Kidney (tissue), 14 donors: ENCODE results near the gene PPP1CA. TPM values are rescaled to one million over a fixed set of nuclear protein-coding genes. Genes with fewer than 3 reads are reported as not detected.
"Not testable (repeated sequence)": the region's sequence is repeated elsewhere in the genome, so short reads cannot be mapped to it uniquely, and the experiment has no call there.

ENCODE experiments used
- DNase-seq, 5 donors: peaks; one replicate each; pipeline ENCODE4 v3.0.0-alpha.2; 2013 to 2020
- FAIRE-seq: peaks from 2 replicates; lab custom pipeline; 2012; peaks lifted over from hg19 to GRCh38; lab: Jason Lieb, UNC
- H3K27ac ChIP-seq, 2 donors: one replicate each; pipeline ENCODE4 v1.7.0; 2013; ENCODE audit warnings: low read depth in 2 of 2, low read length in 2 of 2, inconsistent platforms in 1 of 2
- H3K27me3 ChIP-seq: one replicate; pipeline ENCODE4 v1.7.1; 2013; ENCODE audit warnings: low read length, inconsistent platforms; ENCODE audit not compliant: control insufficient read depth, insufficient read depth
- H3K36me3 ChIP-seq, 3 donors: one replicate each; pipeline versions ENCODE4 v1.7.0 to v1.7.1; 2013; ENCODE audit warnings: low read length in 3 of 3, control low read depth in 1 of 3, inconsistent platforms in 1 of 3; ENCODE audit not compliant: insufficient read depth in 3 of 3, control insufficient read depth in 2 of 3
- H3K4me1 ChIP-seq, 3 donors: one replicate each; pipeline versions ENCODE4 v1.7.0 to v1.7.1; 2013; ENCODE audit warnings: low read length in 3 of 3, inconsistent platforms in 1 of 3, low read depth in 1 of 3; ENCODE audit not compliant: control insufficient read depth in 2 of 3, insufficient read depth in 2 of 3
- H3K4me3 ChIP-seq, 3 donors: one replicate each; pipeline versions ENCODE4 v1.7.0 to v1.8.1; 2013; ENCODE audit warnings: low read length in 3 of 3, control low read depth in 1 of 3, inconsistent platforms in 1 of 3
- H3K9ac ChIP-seq, 3 donors: one replicate each; pipeline versions ENCODE4 v1.7.0 to v1.7.1; 2013; ENCODE audit warnings: low read length in 3 of 3, control low read depth in 1 of 3, inconsistent platforms in 1 of 3
- H3K9me3 ChIP-seq, 3 donors: one replicate each; pipeline versions ENCODE4 v1.7.0 to v1.7.1; 2013; ENCODE audit warnings: low read length in 3 of 3, control low read depth in 1 of 3, inconsistent platforms in 1 of 3; ENCODE audit not compliant: control insufficient read depth in 2 of 3, insufficient read depth in 1 of 3
- CTCF ChIP-seq: IDR thresholded peaks from 3 replicates; pipeline ENCODE4 v1.5.1; 2012; ENCODE audit warnings: mild to moderate bottlenecking, moderate library complexity, borderline replicate concordance; ENCODE audit not compliant: insufficient read depth; ENCODE audit errors: extremely low read depth
- intact Hi-C: fragments of 100-400 bp; cut with DNase I; formaldehyde crosslinking; loops from one replicate; pipeline ENCODE4 v1.11.1; 2022
- polyA plus RNA-seq: library from polyadenylated mRNA; stranded (reverse); fragments of 350-450 nt; fragmentation: Illumina TruSeq; extraction: RNeasy Lipid Tissue Mini Kit (QIAGEN cat#74804); gene quantifications from one replicate; pipeline ENCODE4 v1.2.3, GENCODE V29; 2014; ENCODE audit warnings: low read depth, low replicate concordance; ENCODE audit not compliant: insufficient read depth
- total RNA-seq: library from RNA; stranded (reverse); fragmentation: NEBNext Ultra II Directional; extraction: Animal tissue kit (Norgen Biotek cat#: 25700); gene quantifications from one replicate; pipeline ENCODE4 v1.2.1, GENCODE V29; 2021
- donor health status: control.
- donor health status: control.
- donor health status: control.
- donor health status: control.
- donor health status: control.
- donor health status: DM: yes; HTN: yes; CAD: no.
- donor health status: Normal renal cell carcinoma (clear cell type).

PPP1CA gene
- total and polyA plus RNA-seq, 2 donors from 2014 or later, result 155 to 210 TPM

GRCh38 chr11:67429722-67430121 is 28.1 kb upstream of the PPP1CA start:
- intact Hi-C loops, result no loop called here
- FAIRE-seq (no peak), DNase-seq (no peak)
- Histone ChIP-seq H3K4me3 (peak overlapping the region in 1 of 3 donors; percentile 97), H3K4me1 (peaks cover 0 to 7% (median 4%) of the 10 kb centered on the region in 3 donors), H3K36me3 (peaks cover 0 to 9% (median 6%) of the 10 kb centered on the region in 3 donors), H3K9me3 (no peaks in the 10 kb centered on the region), H3K27ac (no peak overlapping the region), H3K27me3 (no peaks in the 10 kb centered on the region), H3K9ac (peak overlapping the region in 1 of 3 donors; percentile 20)
- no peak for TF ChIP-seq CTCF

- DNase-seq (no peak), FAIRE-seq (no peak)
- H3K27me3 ChIP-seq, result no peaks in the 10 kb centered on the region
- no peak overlapping the region for H3K27ac ChIP-seq
- peaks cover 0 to 9% (median 6%) of the 10 kb centered on the region in 3 donors for H3K36me3 ChIP-seq
- H3K9me3 ChIP-seq, result no peaks in the 10 kb centered on the region
- intact Hi-C loops, result no loop called here
- peak overlapping the region; percentile 95 to 98 (median 97) for H3K4me3 ChIP-seq
- H3K9ac ChIP-seq, result peak overlapping the region; percentile 67 to 95 (median 92)
- peaks cover 0 to 7% (median 4%) of the 10 kb centered on the region in 3 donors for H3K4me1 ChIP-seq
- TF ChIP-seq CTCF, result no peak
Measured at GRCh38 chr11:67429038-67429668, 27.5 kb upstream of the PPP1CA start.

GRCh38 chr11:67428052-67429001 is 26.7 kb upstream of the PPP1CA start, which contains the start of gene RPS6KB2:
TSS of gene RPS6KB2 (plus strand) at chr11:67428494. CDS start at chr11:67428546, 52 bp downstream.
- FAIRE-seq, result no peak
- H3K36me3 ChIP-seq, result peaks cover 0 to 7% (median 3%) of the 10 kb centered on the region in 3 donors
- DNase-seq, result peak; percentile 99
- H3K4me1 ChIP-seq, result peaks cover 0 to 7% (median 4%) of the 10 kb centered on the region in 3 donors
- peak within 1 kb of the TSS; percentile 92 to 95 (median 94) for H3K9ac ChIP-seq
- no peaks in the 10 kb centered on the region for H3K9me3 ChIP-seq
- peak; percentile 1 for TF ChIP-seq CTCF
- peak within 1 kb of the TSS; percentile 64 to 66 for H3K27ac ChIP-seq
- H3K27me3 ChIP-seq, result no peaks in the 10 kb centered on the region
- H3K4me3 ChIP-seq, result peak within 1 kb of the TSS; percentile 95 to 98 (median 97)
- intact Hi-C loops, result no loop called here

- FAIRE-seq, H3K36me3 ChIP-seq, H3K27me3 ChIP-seq, intact Hi-C loops, H3K4me1 ChIP-seq, DNase-seq, H3K9me3 ChIP-seq: not testable (repeated sequence)
- Histone ChIP-seq H3K9ac (peak overlapping the region; percentile 20 to 94 (median 92)), H3K27ac (peak overlapping the region in 1 of 2 donors; percentile 64), H3K4me3 (peak overlapping the region; percentile 95 to 98 (median 97))
Measured at GRCh38 chr11:67427364-67427859, 25.8 kb upstream of the PPP1CA start.
